ENCODE results near the gene SHISA9.

- TF ChIP-seq CTCF (IDR thresholded peaks at IDR 0.05) (no peak), EZH2 (IDR thresholded peaks at IDR 0.05; ENCODE audit: borderline replicate concordance, insufficient read depth, low read depth, low read length, poor library complexity, severe bottlenecking) (no peak)
Measured at GRCh38 chr16:12976496-12976895, 75.1 kb downstream of the SHISA9 start.
